OCI-LY7 (cell line): ENCODE results near the gene VAV1.
"Not testable (repeated sequence)": the region's sequence is repeated elsewhere in the genome, so short reads cannot be mapped to it uniquely, and the experiment has no call there.

Experiments used
- CTCF ChIP-seq: fragments of 200-600 bp; sonication (generic); conservative IDR thresholded peaks from 2 replicates; pipeline ENCODE4 v1.5.1; 2014; ENCODE audit warnings: mild to moderate bottlenecking, antibody characterized with exemption, low read length, moderate library complexity, mixed read lengths
- EZH2phosphoT487 ChIP-seq: fragments of 200-600 bp; sonication (generic); IDR thresholded peaks from 2 replicates; pipeline ENCODE4 v1.6.1; 2018; ENCODE audit warnings: low read depth, borderline replicate concordance, mild to moderate bottlenecking, mixed run types, antibody characterized with exemption, low read length, moderate library complexity, mixed read lengths

- not testable (repeated sequence) for TF ChIP-seq EZH2phosphoT487, CTCF
Observed at GRCh38 chr19:6771648-6772027, 870 bp upstream of the VAV1 start.
